NCI-H146 treated with DMSO at 0.1 percent for 48 hours (cell line): ENCODE data around the gene CEND1.

Source experiments
- DNase-seq: peaks from one replicate; lab custom pipeline; 2025; ENCODE audit not compliant: unreplicated experiment; lab: John Stamatoyannopoulos, UW

Gene CEND1

DNA sequence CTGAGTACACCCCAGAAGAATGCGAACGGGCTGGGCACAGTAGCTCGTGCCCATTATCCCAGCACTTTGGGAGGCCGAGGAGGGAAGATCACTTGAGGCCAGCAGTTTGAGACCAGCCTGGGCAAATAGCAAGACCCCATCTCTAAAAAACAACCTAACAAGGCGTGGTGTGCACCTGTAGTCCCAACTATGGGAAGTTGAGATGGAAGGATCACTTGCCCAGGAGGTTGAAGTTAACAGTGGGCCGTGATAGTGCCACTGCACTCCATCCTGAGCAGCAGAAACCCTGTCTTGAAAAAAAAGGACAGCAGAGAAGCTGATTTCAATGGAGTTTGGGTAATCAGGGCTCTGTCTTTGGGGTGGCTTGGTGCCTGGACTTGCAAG lies 23.2 kb upstream of the CEND1 start:
- DNase-seq: no peak

DNA sequence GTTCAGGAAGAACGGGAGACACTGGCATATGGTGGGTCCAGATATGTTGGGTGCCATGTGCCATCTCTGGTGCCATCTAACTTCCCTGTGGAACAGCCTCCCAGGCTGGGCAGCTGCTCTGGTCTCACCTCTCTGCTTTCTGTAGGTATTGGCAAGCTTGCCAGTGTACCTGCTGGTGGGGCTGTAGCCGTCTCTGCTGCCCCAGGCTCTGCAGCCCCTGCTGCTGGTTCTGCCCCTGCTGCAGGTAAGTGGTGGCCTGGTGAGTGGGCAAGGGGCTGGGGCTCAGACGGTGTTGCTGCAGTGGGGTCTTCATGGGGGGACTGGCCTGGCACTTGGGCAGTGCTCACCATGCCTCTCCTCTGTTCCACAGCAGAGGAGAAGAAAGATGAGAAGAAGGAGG lies 22.5 kb upstream of the CEND1 start:
- no peak for DNase-seq

DNA sequence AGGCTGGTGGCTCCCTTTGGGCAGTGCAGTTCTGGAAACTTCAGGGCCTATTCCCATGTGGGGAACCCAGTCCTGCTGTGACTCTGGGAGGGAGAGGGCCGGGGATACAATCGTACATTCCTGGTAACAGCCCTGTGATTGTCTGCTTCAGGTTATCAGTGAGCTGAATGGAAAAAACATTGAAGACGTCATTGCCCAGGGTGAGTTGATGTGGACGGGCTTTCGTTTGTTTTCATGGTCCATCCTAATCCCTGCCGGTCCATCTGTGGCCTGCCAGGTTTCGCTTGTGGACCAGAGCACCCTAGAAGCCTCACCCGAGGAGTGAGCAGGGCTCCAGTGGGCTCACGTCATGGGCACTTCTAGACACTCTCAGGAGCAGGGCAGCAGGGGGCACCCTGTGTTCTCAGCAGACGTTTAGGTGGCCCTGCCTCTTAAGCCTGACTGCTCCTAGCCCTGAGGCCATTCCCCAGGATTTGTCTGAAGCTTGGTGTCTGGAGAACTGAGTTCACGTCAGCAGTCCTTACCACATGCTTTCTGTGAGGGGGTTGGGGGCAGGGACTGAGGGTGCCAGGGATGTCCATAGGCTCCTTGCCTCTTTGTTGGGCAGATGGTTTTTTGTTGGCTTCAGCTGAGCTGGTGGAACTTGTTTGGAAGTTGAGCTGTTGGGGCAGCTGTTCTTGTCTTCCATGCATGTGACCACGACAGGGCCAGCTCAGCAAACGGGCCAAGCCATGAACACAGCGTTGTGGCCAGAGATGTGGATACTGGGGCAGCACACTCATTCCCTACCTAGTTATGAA lies 21.8 kb upstream of the CEND1 start:
- DNase-seq: no peak

DNA sequence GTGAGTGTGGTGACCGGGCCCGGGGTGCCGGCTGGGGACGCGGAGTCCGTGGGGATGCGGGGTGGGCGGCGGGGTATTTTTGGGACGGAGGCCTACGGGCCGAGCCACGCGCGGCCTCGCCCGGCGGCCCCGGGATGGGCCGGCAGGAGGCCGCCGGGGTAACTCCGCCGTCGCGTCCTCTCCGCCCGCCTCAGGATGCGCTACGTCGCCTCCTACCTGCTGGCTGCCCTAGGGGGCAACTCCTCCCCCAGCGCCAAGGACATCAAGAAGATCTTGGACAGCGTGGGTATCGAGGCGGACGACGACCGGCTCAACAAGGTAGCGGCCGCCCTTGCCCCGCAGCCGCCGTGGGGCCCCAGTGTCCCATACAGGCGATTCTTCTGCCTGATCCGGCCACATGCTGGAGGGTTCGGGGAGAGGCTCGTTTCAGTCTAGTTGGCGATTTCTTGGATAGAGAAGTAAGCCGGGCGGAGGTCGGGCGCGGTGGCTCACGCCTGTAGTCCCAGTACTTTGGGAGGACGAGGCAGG lies 20.2 kb upstream of the CEND1 start:
- DNase-seq: no peak

DNA sequence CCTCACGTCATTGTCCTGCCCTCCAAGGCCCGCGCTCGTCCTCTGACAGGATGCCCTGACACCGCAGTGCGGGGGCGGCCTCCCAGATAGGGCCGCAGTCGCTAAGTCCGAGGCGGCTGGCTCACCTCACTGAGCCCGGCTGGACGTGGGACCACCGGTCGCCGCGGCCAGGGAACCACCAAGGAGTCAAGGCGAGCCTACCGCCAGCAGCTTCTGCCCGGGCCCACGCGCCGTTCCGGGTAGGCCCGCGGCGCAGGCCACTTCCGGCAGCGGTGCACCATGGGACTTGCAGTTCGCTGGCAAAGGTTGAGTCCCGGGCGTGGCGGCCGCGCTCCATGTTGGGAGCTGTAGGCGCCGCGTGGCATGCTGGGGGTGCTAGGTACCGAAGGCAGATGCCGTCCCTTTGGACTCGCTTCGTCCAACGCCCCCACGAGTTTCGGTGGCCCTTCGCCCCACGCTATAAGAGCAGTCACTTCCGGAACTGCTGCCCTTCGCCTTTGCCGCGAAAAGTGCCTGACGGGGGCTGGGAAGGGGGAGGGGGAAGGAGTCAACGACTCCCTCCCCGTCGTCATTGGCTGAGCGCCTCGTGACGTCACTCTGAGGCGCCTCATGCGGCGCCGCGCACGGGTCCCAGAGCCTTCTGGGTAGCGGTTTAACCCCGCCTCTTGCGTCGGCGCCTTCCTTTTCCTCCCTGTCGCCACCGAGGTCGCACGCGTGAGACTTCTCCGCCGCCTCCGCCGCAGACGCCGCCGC lies 19.6 kb upstream of the CEND1 start, which contains the start of gene RPLP2:
Gene RPLP2 (plus strand): TSS at position 681 of the 753 bp plus-strand sequence. CDS start 268 bp downstream, outside the sequence.
- peak; percentile 94 for DNase-seq

DNA sequence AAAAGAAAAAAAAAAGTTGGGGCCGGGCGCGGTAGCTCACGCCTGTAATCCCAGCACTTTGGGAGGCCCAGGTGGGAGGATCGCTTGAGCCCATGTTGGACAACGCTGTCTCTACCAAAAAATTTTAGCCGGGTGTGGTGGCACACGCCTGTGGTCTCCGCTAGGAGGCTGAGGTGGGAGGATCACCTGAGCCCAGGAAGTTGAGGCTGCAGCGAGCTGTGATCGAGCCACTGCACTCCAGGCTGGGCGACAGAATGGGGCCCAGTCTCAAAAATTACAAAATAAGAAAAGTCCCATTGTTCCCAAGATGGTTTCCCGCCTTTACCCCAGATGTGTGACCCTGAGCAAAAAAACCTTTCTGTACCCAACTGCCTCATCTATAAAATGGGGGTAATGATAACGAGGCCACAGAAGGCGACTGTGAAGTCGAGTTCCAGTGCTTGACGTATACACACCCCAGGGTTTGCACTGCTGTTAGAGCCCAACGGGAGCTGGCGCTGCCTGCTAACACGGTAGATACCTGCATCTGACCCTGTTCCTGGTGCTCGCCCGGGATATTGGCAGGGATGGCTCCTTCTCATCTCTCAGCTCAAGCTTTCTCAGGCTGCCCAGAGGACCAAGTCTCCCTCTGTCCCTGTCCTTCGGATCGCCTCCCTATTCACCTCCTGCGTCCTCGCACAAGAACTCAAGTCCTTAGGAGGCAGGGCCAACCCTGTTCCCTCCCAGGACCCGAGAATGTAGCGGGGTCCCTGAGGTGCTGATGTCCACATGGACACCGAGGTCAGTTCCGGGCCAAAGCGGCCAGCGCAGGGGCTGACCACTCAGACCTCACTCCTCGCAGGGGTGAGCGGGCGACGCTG lies 18.8 kb upstream of the CEND1 start:
- DNase-seq: no peak

DNA sequence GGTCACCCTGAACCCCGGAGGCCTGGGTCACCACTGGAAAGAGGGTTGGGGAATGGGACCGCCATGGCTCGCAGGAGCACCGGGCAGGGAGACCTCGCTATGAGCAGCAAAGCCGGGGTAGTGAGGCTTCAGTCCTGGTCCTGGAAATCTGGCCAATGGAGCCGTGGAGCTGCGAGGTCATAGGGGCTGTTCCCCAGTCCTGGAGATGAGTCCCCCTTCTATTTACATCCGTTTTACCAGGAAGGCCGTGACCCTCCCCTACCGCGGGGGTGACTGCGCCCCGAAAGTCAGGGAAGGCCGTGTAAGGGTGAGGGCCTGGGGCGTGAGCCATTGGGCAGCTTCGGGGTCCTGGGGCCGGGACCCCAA lies 14.7 kb upstream of the CEND1 start:
- DNase-seq: no peak

DNA sequence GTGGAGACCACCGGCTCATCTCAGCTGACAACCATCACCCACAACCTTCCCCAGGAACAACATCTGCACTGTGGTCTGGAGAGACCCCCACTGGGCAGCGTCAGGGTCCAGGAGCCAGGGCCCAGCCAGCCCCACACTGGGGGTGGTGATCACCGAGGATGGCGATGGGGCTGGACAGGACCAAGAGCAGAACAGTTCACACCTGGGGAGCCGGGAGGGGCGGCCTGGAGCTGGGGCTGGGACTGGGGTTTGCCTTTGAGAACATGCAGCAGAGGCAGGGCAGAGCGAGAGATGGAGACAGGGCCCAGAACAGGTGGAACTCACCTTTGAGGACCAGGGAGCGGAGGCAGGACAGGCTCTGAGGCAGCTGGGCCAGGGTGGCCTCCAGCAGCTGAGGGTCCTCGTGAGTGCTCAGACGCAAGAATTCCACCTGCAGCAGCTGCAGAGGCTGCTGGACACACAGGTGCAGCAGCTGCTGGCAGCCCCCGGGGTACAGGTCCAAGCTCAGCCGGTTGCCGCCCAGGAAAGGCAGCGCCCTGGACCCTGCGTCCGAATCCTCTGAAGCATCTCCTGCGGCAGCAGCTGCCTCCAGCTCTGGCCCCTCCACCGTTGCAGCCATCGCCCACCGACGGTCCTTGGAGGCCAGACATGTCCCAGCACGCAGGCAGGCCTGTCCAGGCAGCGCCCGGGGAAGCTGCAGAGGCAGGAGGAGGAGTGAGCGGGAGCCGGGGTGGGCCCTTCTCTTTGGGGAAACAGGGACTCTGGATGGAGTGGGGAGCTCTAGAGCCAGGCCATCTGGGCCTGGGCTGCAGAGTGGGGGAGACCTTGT lies 14.1 kb upstream of the CEND1 start:
- peak; percentile 67 for DNase-seq

DNA sequence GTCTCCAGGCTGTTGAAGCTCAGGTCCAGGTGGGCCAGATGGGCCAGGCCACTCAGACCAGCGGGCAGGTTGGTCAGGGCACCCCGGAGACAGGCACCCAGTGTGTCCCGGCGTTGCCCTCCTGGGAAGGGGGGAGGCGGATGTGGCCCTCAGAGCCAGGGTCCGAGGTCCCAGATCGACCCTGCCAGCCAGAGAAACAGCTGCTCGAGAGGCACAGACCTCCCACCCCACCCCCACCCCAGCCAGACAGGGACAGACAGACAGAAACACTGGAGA lies 13.5 kb upstream of the CEND1 start:
- no peak for DNase-seq

DNA sequence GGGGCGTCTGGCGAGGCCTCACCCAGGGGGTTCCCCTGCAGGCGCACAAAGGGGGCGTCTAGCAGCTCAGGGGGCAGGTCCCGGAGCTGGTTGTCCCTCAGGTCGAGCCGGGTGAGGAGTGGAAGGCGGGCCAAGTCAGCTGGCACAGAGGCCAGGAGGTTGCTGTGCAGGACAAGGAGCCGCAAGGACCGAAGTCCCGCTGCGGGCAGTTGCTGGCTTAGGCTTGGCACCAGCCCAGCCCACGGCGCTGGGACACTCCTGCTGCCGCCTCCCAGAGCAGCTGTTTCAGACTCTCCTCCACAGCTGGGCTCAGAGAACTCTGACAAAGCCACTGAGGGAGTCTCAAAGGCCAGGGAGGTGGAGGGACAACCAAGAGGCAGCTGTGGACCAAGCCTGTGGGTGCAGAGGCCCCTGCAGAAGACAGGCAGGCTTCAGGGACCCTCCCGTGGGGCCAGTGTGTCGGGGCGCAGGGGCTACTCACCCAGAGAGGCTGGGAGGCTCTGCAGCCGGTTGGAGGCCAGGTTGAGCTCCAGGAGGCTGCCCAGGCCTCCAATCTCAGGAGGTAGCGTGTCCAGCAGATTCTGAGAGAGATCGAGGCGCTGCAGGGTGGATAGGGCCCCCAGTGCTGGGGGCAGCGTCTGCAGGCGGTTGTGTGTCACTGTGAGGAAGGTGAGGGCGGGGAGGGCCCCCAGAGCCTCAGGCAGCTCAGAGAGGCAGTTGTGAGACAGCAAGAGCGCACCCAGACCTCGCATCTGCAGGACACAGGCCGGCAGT lies 13.0 kb upstream of the CEND1 start:
- DNase-seq: no peak

DNA sequence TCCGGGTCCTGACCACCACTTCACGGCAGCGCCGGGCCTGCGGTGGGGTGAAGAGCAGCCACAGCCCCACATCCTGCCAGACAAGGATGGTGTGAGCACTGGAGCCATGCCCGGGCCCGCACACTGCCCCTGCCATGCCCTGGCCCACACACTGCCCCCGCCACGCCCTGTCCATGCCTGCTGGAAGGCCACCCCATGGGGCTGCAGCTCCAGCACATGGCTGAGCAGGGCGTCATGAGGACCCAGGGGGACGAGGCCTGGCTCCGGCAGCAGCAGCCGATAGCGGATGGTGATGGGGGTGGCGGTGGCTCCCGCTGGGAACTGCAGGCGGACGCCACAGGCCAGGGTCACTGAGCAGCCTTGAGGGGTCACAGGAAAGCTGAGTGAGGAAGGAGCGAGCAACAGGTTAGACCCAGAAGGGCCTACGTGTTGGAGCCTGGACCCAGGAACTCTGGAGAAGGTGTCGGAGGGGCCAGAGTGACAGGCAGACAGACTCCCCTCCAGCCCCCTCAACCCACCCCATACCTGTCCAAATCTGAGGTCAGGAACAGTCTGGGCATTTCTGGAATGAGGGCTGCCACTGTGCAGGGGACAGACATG lies 12.2 kb upstream of the CEND1 start:
- no peak for DNase-seq

DNA sequence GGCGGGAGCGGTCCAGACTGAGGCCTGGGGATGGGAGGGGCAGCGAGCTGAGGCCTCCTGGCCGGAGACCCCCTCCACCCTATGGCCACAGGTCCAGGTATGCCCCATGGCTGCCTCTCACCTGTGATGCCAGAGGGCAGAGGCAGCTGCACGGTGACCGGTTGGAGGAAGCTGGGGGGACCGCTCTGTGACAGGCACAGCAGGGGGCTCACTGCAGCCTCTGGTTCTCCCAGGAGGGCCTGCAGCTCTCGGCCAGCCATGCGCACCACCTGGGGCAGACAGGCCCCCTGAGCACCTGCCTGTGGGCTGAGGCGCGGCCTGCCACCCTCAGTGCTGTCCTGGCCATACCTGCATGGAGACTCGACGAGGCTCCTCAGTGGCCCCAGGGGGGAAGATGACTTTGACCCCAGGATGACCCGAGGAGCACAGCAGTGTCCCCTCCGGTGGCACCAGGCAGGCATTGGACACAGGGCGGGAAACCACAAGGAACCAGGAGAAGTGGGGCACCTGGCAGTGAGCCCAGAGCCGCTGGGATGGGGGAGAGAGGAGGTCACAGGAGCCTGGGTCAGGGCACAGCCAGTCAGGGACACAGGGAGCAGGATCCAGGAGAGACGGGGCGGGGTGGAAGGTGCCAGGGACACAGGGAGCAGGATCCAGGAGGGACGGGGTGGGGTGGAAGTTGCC lies 11.3 kb upstream of the CEND1 start:
- DNase-seq: no peak

DNA sequence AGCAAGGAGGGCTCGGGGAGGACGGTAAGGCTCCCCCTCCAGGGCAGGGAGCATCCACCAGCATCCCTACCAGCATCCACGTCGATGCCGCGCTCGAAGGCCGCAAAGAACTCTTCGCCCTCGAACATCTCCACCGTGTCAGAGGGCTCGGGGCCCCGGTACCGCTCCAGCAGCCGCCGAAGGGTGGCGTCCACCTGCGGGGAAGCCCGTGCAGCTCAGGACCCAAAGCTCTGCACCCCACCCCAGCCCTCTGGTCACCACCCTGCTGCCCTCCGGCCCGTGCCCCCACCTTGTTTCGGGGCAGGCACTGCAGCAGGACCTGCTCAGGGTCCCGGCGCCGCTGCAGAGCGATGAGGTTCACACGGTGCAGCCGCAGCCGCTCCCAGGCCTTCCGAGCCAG lies 10.6 kb upstream of the CEND1 start:
- no peak for DNase-seq

DNA sequence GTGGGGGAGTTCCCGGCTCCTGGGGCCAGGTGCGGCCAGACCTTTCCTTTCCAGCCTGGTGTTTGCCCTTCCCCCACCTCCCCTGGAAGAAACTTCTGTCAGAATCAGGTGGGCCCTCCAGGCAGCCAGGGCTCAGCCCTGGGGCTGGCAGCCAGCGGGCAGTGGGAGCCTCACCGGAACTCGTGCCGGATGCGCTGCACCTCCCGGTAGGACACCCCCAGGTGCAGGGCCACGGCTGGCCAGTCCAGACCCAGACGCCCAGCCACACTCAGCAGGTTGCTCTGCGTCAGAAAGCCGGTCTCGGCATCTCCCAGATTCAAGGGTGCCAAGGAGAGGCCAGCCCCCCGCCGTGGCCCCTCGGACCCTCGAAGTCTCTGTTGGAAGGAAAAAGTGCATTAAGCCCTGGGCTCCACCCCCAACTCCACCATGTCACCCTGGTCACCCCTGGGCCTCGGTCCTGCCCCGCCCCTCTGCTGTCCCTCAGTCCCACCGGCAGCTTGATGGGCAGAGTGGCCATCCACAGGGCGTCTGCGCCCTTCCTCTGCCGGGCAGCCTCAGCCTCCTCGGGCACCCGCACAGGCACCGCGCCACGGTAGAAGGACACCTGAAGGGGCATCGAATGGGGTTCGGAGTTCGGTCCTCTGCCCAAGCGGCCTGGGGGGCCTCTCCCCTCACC lies 9.9 kb upstream of the CEND1 start:
- no peak for DNase-seq

DNA sequence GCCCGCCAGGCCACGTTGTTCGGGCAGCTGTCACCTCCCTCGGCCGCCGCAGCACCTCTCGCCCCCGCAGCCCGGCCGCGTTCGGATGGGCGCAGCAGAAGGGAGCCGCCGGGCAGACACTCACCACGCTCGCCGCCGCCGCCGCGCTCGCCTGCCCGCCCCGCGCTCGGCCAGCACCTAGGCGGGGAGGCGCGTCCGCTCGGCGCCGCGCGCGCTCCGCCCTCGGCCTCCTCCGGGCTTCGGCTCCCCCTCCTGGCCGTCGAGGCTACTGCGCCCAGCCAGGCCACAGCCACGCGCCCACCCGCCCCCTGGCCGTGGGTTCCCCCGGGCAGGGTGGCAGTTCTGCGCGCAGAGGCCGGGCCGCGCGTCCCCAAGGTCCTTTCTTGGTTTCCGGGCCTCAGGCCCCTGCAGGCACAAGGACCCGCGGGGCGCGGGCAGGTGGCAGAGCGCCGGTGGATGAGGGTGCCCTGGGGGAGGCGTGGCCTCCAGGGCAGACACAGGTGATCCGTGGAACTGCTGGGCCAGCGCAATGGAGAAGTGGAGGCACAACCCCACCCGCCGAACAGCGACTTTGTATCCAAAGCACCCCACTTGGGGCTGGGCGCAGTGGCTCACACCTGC lies 8.3 kb upstream of the CEND1 start, which contains the start of gene SLC25A22:
Gene SLC25A22 (minus strand): TSS at position 189 of the 621 bp plus-strand sequence. CDS start 3,275 bp downstream, outside the sequence.
- DNase-seq: peak; percentile 57

DNA sequence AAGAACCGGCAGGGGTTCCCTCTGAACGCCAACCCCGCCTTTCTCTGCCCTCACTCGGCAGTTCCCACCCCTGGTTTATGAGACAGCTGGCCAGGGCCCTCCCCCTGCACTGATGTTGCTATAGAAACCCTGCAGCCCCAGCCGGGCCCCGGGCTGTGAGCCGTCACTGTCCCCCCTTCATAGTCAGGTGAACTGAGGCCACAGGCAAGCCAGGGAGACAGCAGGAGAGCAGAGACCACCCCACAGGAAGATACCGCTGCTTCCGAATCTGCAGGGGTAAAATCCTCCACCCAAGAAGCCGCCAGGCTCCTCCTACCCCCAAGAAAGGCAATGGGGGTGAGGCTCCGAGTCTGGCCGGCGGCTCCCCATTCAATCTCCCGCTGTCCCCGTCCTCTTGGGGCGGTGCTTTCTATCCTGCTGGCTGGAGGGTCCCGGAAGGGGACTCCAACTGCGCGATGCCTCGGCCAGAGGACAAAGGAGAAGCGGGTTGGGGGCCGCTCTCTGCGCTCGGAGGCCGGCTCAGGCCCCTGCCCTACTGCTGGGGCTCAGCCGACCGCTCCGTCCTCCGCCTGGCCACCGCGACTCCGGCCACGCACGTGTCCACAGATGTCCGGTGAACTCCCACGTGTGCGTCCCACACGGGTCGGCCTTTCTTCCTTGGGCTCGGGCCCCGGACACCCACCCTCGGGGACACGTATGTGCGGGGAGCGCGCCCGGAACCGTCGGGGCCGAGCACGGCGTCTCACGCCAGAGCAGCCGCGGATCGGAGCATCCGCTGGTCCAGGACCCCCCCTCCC lies 7.6 kb upstream of the CEND1 start:
- DNase-seq: peak; percentile 79
